Measurements from ENCODE around the gene ANKRD39.
"Not testable (repeated sequence)": the region's sequence is repeated elsewhere in the genome, so short reads cannot be mapped to it uniquely, and the experiment has no call there.

The ANKRD39 gene

GRCh38 chr2:96810783-96811192 lies 47.0 kb downstream of the ANKRD39 start:
- no peak overlapping the region for H3K4me3 ChIP-seq (ENCODE audit: low read length)
- no peak for TF ChIP-seq ZNF274 (IDR thresholded peaks at IDR 0.05; ENCODE audit: low read depth, low read length)

DNA sequence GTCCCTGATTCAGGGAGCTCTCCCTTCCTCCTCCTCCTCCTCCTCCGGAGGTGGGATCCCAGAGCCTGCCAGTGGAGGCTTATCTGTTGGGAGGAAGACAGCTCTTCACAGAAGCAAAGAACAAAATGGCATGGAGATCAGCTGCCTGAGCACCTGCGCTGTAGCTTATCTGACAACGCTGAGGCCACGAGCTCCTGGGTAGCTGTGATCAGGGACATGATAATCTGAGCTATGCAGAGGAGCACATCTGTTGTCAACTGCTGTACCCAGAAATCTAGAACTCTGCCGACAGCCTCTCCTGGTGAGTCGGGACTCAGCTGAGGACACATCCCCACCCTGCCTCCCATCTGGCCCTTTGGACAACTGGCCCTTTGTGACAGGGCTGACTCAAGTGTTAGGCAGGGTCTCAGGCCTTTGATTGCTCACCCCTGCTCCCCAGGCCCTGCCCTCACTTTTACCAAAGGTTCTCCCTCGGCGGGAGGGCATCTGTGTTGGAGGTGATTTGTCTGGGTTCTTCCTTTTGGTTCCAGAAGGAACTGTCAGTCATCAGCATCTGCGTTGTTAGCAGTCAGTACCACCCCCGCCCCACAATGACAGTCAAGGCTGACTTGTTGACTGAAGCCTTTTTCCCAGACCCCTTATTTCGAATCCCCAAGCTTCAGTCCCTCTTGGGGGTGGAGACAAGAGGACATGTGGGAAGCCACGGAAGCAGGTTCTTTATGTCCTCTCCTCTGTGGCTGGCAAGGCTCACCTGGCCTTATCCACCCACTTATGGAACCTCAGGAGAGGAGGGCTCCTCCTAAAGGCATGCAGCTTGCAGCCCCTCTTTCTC lies 47.6 kb downstream of the ANKRD39 start:
- no peak for TF ChIP-seq ZNF274 (IDR thresholded peaks at IDR 0.05; ENCODE audit: low read depth, low read length)
- no peak overlapping the region for H3K4me3 ChIP-seq (ENCODE audit: low read length)

DNA sequence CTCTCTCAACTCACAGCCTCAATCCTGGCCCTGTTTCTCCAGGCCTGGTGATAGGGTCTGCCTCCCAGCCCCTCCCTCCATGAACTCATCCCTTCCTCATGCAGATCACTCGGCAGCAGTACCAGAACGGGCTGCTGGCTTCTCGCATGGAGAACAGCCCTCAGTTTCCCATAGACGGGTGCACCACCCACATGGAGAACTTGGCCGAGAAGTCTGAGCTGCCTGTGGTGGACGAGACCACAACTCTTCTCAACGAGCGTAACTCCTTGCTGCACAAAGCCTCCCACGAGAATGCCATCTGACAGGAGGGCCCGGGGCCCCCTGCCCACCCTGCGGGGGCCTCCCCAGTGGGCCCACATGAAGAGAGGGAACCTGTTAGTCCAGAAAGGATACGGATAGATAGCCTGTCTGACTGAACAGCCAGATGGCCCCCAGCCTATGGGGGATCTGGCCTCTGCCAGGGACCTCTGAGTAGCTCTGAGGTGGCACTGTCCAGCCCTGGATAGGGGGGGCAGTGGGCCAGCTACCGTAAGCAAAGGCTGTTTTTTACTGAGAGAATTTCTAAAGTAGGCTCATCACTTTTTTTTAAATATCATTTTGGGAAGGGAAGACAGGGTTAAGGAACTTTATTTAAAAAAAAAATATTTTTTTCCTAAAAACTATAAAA lies 48.5 kb downstream of the ANKRD39 start:
- no peak for TF ChIP-seq ZNF274 (IDR thresholded peaks at IDR 0.05; ENCODE audit: low read depth, low read length)

DNA sequence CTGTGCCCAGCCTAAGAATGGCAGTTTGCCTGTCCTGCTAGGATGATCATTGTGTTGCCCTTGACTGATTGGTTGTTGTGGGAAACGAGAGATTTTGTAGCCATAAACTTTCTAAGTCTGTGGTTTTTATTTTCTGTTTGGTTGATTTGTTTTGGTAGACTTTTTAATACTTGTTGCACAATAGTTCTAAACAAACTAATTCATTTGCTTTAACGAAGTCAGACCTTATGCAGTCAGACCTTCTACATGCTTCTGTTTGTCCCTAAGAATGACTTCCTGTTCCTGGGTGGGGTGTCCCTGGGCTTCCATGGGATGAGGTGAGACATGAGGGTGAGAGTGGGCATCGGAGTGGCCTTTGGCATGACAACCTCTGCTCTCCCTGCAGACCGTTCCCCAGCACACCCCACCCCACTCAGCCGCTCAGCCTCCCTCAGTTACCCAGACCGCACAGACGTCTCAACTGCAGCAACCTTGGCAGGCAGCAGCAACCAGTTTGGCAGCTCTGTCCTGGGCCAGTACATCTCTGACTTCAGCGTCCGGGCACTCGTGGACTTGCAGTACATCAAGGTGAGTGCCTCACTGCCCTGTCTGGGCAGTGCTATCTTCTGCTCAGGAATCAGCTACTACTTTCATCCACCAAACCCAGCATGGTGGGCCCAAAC lies 49.5 kb downstream of the ANKRD39 start:
- no peak for TF ChIP-seq ZNF274 (IDR thresholded peaks at IDR 0.05; ENCODE audit: low read depth, low read length)
- no peak overlapping the region for H3K4me3 ChIP-seq (ENCODE audit: low read length)

More for the DNA sequence above, 48.5 kb downstream of the ANKRD39 start:
- H3K4me3 ChIP-seq (ENCODE audit: low read length): no peak overlapping the region

GRCh38 chr2:96807127-96807471 lies 50.7 kb downstream of the ANKRD39 start:
- H3K4me3 ChIP-seq (ENCODE audit: low read length): peak overlapping the region; percentile 1; the same call in 1 of the 2 replicates
- no peak for TF ChIP-seq ZNF274 (IDR thresholded peaks at IDR 0.05; ENCODE audit: low read depth, low read length)

DNA sequence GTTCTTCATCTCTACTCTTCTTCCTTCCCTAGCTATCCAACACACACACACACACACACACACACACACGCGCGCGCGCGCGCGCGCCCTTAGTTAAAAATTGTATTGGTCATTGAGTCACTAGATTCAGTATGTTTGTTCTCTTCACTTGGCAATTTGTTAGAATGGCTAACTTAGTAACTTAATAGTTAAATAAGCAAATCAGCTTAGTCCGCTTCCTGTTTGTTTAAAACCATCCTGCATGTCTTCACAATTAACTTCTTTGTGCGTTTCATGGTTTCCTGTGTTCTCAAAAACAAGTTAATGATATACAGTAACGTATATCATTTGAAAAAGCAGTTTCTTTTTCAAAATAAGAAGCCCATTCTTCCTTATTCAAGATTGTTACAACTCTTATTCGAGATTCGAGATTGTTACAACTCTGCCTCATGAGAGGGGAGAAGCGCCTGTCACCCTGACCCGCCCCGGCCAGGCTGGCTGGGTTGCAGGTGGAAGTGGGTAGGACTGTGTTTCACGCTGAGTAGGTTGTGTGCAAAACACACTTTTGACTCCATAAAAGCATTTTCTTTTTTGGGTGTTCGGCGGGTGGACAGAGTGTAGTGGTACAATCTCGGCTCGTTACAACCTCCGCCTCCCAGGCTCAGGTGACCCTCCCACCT lies 51.2 kb downstream of the ANKRD39 start:
- H3K4me3 ChIP-seq (ENCODE audit: low read length): peak overlapping the region; percentile 45; the same call in 1 of the 2 replicates
- TF ChIP-seq ZNF274 (IDR thresholded peaks at IDR 0.05; ENCODE audit: low read depth, low read length): no peak

GRCh38 chr2:96805946-96806345 lies 51.9 kb downstream of the ANKRD39 start:
- not testable (repeated sequence) for H3K4me3 ChIP-seq (ENCODE audit: low read length)

GRCh38 chr2:96804986-96805385 lies 52.8 kb downstream of the ANKRD39 start:
- no peak overlapping the region for H3K4me3 ChIP-seq (ENCODE audit: low read length)
- no peak for TF ChIP-seq ZNF274 (IDR thresholded peaks at IDR 0.05; ENCODE audit: low read depth, low read length)

- no peak overlapping the region for H3K4me3 ChIP-seq (ENCODE audit: low read length)
- no peak for TF ChIP-seq ZNF274 (IDR thresholded peaks at IDR 0.05; ENCODE audit: low read depth, low read length)
These were observed 55.1 kb downstream of the ANKRD39 start for GRCh38 chr2:96802721-96803120.

- no peak for TF ChIP-seq ZNF274 (IDR thresholded peaks at IDR 0.05; ENCODE audit: low read depth, low read length)
- H3K4me3 ChIP-seq (ENCODE audit: low read length): no peak overlapping the region
These were observed 55.8 kb downstream of the ANKRD39 start for GRCh38 chr2:96801786-96802595.

- no peak for TF ChIP-seq ZNF274 (IDR thresholded peaks at IDR 0.05; ENCODE audit: low read depth, low read length)
- no peak overlapping the region for H3K4me3 ChIP-seq (ENCODE audit: low read length)
These were observed 56.6 kb downstream of the ANKRD39 start for GRCh38 chr2:96801005-96801785.

DNA sequence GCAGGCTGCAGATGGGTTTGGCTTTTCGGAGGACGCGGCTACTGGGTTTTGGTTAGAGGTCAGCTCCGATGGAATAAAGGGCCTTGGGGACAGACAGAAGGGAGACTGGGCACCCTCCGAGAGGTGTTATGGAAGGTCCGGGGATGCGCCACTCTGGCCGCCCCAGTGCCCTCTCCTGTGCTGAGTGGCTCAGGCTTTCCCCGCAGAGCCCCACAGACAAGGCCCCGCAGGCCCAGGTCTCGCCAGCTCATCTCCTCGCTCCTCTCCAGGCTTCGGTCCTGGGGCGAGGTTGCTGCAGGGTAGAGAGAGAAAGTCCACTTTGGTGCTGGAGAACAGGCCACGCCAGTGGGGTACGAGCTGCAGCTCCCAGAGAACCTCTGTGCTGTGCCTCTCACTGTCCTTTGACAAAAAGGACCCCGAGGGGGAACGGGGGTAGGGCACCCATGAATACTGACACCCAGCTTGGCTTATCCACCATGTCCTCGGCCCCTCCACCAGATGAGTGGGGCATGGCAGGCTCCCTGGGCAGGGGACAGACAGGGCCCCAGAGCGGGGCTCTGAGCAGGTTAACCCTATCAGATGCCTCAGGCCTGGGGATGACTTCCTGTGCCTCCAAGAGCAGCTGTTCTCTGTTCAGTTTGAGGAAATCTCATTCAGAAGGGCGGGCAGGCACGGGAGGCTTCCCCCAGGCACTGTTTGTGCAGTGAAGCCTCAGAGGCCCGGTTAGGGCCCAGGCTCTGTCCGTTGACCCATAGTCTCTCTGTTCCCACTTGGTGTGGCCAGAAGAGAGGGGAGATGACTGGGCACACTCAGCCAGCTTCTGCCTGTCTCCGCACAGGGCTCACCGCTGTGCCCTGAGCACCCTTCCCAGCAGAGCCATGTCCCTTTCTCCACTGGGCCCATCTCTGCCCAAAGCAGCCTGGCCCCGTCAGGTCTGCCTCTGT lies 57.5 kb downstream of the ANKRD39 start:
- no peak overlapping the region for H3K4me3 ChIP-seq (ENCODE audit: low read length)
- TF ChIP-seq ZNF274 (IDR thresholded peaks at IDR 0.05; ENCODE audit: low read depth, low read length): no peak
